Measurements from ENCODE around the gene ZNF512. TPM values are rescaled to one million over a fixed set of nuclear protein-coding genes. Genes with fewer than 3 reads are reported as not detected.
"Not testable (repeated sequence)": the region's sequence is repeated elsewhere in the genome, so short reads cannot be mapped to it uniquely, and the experiment has no call there.

The ZNF512 gene, protein sequence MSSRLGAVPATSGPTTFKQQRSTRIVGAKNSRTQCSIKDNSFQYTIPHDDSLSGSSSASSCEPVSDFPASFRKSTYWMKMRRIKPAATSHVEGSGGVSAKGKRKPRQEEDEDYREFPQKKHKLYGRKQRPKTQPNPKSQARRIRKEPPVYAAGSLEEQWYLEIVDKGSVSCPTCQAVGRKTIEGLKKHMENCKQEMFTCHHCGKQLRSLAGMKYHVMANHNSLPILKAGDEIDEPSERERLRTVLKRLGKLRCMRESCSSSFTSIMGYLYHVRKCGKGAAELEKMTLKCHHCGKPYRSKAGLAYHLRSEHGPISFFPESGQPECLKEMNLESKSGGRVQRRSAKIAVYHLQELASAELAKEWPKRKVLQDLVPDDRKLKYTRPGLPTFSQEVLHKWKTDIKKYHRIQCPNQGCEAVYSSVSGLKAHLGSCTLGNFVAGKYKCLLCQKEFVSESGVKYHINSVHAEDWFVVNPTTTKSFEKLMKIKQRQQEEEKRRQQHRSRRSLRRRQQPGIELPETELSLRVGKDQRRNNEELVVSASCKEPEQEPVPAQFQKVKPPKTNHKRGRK
- total RNA-seq: 10 to 100 TPM; 22.4 to 23.3 TPM

DNA sequence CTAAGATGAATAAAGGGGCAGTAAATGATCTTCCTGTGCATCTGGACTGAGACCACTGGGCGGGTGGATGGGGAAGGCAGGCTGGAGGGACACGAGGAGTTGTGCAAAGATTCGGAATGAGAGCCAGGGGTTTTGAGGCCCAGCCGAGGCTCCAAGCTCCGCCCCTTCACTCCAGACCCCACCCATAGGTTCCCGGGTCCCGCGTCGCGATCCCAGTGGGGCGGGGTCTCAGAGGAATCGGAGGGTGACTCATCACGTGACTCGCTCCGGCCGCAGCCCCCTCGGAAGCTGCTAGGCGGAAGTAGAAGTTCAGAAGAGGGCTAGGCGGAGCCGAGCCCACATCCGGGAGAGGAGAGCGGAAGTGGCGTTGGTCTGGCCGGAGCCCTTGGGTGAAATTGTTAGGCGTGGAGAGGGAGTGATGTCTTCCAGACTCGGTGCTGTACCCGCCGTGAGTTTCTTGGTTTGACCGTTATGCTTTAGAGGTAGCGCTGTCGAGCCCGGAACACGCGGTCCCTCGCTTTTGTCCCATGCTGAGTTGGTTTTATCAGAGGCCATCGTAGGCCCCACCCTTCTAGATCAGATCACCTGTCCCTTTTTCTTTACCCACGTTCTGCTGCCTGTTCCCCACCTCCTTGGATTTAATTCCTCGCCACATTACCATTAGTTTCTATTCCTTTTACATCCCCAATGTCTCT is at the start of gene ZNF512:
ZNF512 (plus strand) TSS at position 348 of the 695 bp plus-strand sequence; CDS start at position 419, 71 bp downstream.
- ChIA-PET POLR2A (interaction anchor here (0.9 to 1.1 kb wide), 2 partner anchors 46 to 212 kb away, joined by 3 to 4 read pairs; partner anchors contain the start of genes CCDC121, GPN1 and SNX17), CTCF (no interaction called here)

- ChIA-PET CTCF (no interaction called here), POLR2A (no interaction called here)
Measured at GRCh38 chr2:27537287-27537686, 45.6 kb upstream of the ZNF512 start.

DNA sequence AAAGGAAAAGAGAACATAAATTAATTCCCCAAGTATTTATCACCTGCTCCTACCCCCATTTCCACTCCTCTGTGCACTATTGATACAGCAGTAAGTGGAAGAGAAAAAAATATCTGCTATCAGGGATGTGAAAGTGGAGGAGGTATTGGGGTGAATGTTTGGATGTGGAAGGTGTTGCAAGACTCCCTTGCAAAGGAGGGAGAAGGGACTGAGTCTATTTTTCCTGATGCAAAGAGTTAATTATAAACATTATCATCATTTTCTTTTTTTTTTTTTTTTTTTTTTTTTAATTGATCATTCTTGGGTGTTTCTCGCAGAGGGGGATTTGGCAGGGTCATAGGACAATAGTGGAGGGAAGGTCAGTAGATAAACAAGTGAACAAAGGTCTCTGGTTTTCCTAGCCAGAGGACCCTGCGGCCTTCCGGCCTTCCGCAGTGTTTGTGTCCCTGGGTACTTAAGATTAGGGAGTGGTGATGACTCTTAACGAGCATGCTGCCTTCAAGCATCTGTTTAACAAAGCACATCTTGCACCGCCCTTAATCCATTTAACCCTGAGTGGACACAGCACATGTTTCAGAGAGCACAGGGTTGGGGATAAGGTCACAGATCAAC is 43.9 kb upstream of the ZNF512 start:
- POLR2A ChIA-PET, CTCF ChIA-PET: not testable (repeated sequence)

DNA sequence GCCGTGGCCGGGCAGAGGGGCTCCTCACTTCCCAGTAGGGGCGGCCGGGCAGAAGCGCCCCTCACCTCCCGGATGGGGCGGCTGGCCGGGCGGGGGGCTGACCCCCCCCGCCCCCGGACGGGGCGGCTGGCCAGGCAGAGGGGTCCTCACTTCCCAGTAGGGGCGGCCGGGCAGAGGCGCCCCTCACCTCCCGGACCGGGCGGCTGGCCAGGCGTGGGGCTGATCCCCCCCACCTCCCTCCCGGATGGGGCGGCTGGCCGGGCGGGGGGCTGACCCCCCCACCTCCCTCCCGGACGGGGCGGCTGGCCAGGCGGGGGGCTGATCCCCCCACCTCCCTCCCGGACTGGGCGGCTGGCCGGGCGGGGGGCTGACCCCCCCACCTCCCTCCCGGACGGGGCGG is 43.2 kb upstream of the ZNF512 start:
- CTCF ChIA-PET, POLR2A ChIA-PET: not testable (repeated sequence)

DNA sequence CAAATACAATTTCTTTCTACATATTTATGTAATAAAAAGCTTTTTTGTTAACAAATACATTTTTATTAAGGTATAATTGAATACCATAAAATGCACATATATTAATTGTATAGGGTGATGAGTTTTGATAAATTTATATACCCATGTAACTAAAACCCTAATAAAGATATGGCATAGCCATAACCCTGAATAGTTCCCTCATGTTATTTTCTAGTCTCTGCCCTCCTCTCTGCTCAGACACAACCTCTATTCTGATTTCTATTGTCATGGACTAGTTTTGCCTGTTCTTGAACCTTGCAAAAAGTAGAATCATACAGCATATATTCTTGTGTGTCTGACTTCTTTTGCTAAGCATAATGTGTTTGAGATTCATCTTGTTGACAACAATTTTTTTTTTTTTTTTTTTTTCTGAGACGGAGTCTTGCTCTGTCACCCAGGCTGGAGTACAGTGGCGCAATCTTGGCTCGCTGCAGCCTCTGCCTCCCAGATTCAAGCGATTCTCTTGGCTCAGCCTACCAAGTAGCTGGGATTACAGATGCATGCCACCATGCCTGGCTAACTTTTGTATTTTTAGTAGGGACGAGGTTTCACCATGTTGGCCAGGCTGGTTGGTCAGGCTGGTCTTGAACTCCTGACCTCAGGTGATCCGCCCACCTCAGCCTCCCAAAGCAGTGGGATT is 38.6 kb upstream of the ZNF512 start:
- ChIA-PET POLR2A (no interaction called here), CTCF (no interaction called here)

DNA sequence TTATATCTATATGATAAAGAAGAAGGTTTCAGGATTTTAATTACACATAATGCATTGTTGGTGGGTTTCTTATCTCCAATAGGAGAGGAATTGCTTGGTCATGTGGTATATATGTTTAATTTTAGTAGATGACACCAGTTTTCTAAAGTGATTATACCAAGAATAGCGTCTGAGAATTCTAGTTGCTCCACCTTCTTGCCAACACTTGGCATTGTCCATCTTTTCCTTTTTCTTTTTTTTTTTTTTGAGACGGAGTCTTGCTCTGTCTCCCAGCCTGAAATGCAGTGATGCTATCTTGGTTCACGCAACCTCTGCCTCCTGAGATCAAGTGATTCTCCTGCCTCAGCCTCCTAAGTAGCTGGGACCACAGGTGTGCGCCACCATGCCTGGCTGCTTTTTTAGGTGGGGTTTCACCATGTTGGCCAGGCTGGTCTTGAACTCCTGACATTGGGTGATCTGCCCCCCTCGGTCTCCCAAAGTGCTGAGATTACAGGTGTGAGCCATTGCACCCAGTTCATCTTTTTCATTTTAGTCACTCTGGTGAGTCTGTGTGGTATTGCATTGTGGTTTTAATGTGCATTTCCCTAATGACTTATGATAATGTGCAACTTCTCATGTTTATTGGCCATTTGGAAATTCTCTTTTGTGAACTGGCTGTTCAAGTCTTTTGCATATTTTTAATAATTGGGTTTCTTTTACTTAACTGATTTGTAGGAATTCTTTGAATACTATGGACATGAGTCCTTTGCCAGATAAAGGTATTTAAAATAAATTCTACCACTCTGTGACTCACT is 37.3 kb upstream of the ZNF512 start:
- POLR2A ChIA-PET: no interaction called here

DNA sequence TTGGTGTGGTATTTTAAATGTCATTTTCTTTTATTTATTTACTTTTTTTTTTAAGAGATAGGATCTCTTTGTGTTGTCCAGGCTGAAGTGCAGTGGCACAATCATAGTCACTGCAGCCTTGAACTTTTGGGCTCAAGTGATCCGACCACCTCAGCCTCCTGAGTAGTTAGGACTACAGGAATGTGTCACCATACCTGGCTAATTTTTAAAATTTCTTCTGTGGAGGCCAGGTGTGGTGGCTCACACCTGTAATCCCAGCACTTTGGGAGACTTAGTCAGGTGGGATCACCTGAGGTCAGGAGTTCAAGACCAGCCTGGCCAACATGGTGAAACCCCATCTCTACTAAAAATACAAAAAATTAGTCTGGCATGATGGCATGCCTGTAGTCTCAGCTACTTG is 33.5 kb upstream of the ZNF512 start:
- ChIA-PET POLR2A (no interaction called here), CTCF (no interaction called here)

More for the DNA sequence above, 37.3 kb upstream of the ZNF512 start:
- CTCF ChIA-PET: no interaction called here

DNA sequence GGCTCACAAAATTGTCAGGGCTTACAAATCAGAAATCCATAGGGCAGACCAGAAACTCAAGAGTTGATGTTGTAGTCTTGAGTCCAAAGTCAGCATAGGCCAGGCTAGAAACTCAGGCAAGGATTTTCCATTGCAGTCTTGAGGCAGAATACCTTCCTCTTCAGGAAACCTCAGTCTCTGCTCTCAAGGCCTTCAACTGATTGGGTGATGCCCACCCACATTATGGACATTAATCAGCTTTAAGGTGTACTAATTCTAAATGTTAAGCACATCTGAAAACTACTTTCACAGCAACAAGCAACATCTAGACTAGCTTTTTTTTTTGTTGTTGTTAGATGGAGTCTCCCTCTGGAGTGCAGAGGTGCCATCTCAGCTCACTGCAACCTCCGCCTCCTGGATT is 31.3 kb upstream of the ZNF512 start:
- POLR2A ChIA-PET: no interaction called here
- CTCF ChIA-PET: no interaction called here

GRCh38 chr2:27552941-27553340 is 29.9 kb upstream of the ZNF512 start:
- CTCF ChIA-PET: no interaction called here
- POLR2A ChIA-PET: no interaction called here

GRCh38 chr2:27554451-27554850 is 28.4 kb upstream of the ZNF512 start:
- CTCF ChIA-PET, POLR2A ChIA-PET: not testable (repeated sequence)

GRCh38 chr2:27559228-27559627 is 23.6 kb upstream of the ZNF512 start:
- CTCF ChIA-PET: no interaction called here
- POLR2A ChIA-PET: no interaction called here

DNA sequence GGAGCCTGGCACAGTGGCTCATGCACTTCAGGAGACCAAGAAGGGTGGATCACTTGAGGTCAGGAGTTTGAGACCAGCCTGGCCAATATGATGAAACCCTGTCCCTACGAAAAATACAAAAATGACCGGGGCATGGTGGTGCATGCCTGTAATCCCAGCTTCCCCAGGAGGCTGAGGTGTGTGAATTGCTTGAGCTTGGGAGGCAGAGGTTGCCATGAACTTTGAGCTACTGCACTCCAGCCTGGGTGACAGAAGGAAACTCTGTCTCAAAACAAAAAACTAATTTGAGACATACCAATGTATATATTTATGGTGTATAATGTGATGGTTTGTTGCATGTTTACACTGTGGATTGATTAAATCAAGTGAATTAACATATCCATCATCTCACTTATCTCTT is 21.8 kb upstream of the ZNF512 start:
- CTCF ChIA-PET: no interaction called here
- POLR2A ChIA-PET: no interaction called here

GRCh38 chr2:27566628-27567027 is 16.2 kb upstream of the ZNF512 start:
- CTCF ChIA-PET: no interaction called here
- POLR2A ChIA-PET: no interaction called here

DNA sequence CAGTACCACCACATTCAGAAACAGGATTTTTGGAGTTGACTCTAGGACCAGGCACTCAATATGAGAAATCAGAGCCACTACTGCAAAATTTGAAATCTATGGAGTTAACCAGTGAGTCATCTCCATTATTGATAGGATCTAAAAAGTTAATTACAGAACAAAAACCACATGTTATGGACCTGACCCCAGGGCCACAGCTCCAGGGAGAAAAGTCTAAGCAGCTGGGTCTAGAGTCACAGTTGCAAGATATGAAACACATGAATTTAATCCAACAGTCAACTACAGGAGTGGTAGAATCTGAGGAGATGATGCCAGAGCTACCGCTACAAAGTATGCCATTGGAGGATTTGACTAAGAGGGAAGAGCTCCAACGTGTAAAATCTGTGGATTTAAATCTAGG is 13.4 kb upstream of the ZNF512 start:
- CTCF ChIA-PET: no interaction called here
- POLR2A ChIA-PET: no interaction called here

DNA sequence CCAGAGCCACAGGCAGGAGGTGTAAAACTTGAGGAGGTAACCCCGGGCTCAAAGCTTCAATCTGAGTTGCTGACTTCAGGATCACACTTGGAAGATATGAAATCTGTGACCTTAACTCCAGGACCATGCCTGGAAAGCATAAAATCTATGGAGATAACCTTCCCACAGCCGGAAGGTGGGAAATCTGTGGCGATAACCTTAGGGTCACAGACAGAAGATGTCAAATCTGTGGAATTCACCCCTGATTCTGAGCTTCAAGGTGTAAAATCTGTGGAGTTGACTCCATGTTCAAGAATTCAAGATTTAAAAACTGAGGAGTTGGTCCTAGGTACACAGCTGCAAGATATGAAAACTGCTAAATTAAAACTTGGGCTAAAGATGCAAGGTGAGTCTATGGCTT is 11.6 kb upstream of the ZNF512 start:
- POLR2A ChIA-PET: no interaction called here

GRCh38 chr2:27571681-27572080 is 11.2 kb upstream of the ZNF512 start:
- CTCF ChIA-PET: interaction anchor here (0.7 kb wide), 1 partner anchor 1024 kb away, joined by 3 read pairs; no protein-coding TSS in a partner anchor
- POLR2A ChIA-PET: no interaction called here

More for the DNA sequence above, 11.6 kb upstream of the ZNF512 start:
- CTCF ChIA-PET: interaction anchor here (0.7 kb wide), 1 partner anchor 1024 kb away, joined by 3 read pairs; no protein-coding TSS in a partner anchor

GRCh38 chr2:27572439-27572838 is 10.4 kb upstream of the ZNF512 start:
- POLR2A ChIA-PET: no interaction called here
- CTCF ChIA-PET: no interaction called here

DNA sequence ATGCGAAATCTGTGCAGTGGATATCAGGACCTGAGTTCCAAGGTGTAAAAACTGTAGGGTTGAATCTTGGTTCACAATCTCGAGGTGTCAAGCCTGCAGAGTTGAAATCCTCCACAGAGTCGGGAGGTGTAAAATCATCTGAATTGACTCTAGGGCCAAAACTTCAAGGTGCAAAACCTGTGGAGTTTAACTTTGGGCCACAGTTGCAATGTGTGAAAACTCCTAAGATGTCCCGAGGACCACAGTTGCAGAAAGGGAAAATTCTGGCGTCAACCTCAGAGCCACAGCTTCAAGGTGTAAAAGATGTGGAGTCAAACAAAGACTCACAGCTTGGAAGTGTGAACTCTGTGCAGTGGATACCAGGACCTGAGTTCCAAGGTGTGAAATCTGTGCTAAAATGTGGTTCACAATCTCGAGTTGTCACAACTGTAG is 9.8 kb upstream of the ZNF512 start:
- ChIA-PET POLR2A (no interaction called here), CTCF (no interaction called here)

DNA sequence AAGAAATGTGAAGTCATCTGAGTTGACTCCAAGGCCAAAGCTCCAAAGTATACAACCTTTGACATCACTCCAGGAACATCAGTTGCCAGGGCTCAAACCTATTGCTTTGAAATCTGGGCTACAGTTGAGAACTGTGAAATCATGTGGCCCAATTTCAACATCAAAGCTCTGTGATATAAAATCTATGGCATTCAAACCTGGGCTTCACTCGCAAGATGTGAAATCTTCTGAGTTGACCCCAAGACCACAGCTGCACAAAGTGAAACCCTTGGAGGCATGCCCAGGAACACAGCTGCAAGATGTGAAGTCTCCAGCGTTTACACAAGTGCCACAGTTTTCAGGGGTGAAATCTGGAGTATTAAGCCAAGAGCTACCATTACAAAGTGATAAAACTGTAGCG is 9.4 kb upstream of the ZNF512 start:
- POLR2A ChIA-PET: no interaction called here
- CTCF ChIA-PET: no interaction called here
